GM21717 (cell line): ENCODE results near the gene BACH1.
"Not testable (repeated sequence)": the region's sequence is repeated elsewhere in the genome, so short reads cannot be mapped to it uniquely, and the experiment has no call there.

Experiments
- ATAC-seq: cut with Tn5 transposase; IDR thresholded peaks from one replicate; pipeline ENCODE4 v1.9.1; 2021; ENCODE audit warnings: mild to moderate bottlenecking, moderate library complexity; ENCODE audit not compliant: unreplicated experiment

BACH1 gene

DNA sequence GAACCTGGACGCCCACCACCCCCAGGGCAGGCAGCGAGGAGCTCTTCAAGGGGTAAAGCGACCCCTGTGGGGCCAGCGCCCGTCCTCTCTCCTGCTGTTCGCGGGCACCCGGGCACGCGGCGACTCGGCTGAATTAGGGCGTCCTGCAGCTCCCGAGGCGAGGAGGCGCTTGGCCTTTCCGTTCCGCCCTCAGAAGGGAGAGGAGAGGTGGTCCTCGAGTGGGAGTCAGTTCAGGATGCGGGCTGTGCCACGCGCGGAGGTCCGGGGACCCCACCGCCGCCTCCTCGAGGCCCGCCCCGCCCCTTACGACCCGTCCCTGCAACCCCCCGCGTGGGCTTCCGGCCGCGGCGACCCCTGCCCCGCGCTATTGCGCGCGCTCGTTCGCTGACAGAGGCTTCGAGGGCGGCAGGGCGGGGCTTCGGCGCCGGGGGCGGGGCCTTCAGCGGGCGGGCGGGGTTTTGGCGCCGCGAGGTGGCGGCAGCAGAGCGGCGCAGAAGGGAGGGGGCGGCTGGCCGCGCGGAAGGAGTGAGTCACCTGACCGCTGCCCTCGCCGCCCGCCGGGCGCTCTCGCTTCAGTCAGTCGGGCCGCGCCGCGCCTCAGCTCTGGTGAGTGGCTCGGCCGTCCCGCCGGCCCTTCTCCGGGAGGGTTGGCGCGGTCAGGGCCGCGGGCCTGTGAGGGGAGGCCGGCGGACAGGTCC, at the start of gene BACH1:
Gene BACH1 (plus strand): TSS at position 575 of the 698 bp plus-strand sequence. CDS start 22,359 bp downstream, outside the sequence.
- ATAC-seq, result peak; percentile 52

DNA sequence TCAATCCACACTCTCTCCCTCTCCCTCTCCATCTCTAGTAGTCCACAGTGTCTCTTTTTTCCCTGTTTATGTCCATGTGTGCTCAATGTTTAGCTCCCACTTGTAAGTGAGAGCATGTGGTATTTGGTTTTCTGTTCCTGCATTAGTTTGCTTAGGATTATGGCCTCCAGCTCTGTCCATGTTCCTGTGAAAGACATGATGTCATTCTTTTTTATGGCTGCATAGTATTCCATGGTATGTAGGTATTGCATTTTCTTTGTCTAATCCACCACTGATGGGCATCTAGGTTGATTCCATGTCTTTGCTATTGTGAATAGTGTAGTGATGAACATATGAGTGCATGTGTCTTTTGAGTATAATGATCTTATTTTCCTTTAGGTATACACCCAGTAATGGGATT, 49.4 kb upstream of the BACH1 start:
- not testable (repeated sequence) for ATAC-seq

DNA sequence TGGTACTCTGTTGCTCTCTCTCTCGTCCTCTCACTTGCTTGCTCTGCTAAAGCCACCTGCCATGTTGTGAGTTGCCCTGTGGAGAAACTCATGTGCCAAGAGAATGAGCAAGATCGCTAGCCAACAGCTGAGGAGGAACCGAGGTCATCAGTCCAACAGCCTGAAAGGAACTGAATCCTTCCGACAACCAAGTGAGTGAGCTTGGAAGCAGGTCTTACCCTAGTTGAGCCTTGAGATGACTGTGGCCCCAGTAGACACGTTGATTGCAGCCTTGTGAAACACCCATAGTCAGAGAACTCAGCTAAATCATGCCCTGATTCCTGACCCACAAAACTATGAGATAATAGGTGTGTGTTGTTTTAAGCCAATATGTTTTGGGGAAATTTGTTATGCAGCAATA, 48.1 kb upstream of the BACH1 start:
- ATAC-seq, result no peak

DNA sequence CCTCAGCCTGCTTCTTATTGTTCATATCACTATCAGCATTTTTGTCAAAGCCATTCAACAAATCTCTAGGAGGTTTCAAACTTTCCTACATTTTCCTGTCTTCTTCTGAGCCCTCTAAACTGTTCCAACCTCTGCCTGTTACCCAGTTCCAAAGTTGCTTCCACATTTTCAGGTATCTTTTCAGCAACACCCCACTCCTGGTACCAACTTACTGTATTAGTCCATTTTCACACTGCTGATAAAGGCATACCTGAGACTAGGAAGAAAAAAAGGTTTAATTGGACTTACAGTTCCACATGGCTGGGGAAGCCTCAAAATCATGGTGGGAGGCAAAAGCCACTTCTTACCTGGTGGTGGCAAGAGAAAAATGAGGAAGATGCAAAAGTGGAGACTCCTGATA, 44.9 kb upstream of the BACH1 start:
- not testable (repeated sequence) for ATAC-seq

DNA sequence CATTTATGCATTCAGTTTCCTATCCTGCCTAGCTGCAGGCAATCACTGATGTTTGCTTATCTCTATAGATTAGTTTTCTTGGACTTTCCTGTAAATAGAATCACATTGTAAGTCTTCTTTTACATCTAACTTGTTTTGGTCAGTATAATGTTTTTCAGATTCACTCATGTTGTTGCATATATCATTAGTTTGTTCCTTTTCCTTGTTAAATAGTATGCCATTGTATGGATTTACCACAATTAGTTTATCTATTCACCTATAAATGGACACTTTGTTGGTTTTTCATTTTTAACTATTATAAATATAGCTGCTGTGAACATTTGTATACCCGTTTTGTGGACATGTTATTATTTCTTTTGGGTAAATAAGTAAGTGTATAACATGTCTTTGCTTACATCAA, 44.2 kb upstream of the BACH1 start:
- ATAC-seq, result no peak

DNA sequence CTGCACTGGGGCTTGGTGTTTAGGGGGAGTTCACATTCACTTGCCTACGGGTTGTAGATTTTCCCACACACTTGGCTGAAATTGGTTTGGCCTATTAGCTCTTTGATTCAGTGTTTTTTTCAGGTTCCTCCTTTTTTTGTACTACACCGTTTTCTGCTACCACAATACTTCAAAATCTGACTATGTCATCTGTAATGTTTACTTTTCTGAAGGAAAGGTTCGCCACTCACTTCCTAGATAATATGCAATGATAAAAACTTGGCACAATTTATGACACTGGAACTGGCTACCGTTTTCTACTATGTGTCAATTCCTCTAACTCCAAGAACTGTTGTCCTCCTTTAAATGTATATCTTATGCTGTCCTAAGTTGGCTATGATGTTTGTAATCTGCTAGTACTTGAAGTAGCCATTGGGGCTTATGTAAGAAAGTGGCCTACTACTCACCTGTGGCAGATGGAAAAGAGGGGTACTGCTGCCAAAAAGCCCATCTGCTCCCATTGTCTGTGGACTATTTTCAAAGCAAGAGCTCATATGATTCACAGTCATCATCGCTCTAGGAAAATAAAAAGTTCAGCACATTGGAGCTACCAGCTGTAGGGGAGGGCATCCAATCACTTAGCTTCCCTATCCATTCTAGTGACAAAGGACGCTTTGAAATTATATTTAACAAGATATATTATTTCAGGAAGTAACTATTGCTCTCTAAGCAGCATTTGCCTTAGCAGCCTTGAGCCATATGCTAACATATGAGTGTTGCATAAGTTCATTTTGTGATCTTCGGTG, 42.4 kb upstream of the BACH1 start:
- ATAC-seq, result no peak

DNA sequence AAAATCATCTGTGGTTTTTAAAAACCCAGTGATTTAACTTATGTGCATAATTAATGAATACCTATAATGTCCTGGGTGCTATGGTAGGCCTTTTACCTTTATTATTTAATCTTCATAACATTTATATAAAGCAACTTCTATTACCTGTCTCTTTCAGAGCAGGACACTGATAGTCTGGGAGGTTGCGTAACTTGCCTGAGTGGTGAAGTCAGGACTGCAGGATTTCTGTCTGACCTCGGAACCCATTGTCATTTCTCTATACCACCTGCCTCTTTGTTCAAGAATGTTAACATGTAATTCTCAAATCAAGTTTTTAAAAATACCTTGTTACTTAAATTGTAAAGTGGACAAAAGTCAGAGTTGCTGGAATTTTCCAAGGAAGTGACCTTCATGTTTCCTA, 41.0 kb upstream of the BACH1 start:
- ATAC-seq, result no peak

DNA sequence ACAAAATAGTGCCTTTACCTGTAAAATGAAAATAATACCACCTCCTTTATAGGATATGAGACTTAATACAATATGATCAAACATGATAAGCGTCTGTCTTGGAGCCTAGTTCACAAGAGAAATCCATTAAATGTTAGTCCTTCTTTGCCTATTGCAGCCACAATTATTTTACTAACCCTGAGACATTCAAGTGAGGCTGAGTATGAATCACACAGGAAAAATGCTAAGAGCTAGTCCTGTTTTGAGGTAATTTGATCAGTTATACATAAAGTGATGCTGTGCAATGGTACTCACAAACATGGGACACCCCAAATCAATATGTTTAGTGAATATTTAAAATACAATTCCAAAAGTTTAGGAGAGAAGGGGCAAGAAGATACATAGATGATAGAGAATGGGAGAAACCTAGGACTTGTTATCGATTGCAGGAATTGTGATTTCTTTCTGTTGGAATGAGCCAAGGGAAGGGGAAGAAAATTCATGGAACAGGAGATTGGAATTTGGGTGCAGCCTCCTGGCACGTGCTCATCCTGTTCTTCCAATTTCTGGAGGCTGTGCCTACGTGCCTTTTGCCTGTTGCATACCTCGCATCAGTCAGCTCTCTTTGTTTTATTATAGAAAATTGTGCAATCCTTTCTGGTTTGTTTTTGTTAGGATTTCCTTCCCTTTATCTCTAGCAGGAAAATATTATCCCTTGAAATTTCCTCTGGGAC, 39.9 kb upstream of the BACH1 start:
- ATAC-seq, result no peak

DNA sequence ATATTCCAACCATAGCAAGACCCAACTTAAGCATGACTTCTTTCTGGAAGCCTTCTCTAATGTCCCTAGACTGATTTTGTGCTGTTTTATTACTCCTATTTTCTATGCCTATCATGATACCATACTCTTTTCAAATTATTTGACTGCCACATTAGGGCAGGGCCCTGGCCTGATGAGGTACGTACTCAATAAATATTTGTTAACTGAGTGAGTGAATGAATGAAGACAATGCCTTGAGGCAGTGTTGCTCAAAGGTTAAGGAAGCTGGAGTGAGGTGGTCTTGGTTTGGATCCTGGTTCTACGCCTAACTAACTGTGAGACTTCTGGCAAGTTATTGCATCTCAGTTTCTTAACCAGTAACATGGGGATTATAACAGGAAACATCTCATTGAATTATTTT, 38.3 kb upstream of the BACH1 start:
- no peak for ATAC-seq

DNA sequence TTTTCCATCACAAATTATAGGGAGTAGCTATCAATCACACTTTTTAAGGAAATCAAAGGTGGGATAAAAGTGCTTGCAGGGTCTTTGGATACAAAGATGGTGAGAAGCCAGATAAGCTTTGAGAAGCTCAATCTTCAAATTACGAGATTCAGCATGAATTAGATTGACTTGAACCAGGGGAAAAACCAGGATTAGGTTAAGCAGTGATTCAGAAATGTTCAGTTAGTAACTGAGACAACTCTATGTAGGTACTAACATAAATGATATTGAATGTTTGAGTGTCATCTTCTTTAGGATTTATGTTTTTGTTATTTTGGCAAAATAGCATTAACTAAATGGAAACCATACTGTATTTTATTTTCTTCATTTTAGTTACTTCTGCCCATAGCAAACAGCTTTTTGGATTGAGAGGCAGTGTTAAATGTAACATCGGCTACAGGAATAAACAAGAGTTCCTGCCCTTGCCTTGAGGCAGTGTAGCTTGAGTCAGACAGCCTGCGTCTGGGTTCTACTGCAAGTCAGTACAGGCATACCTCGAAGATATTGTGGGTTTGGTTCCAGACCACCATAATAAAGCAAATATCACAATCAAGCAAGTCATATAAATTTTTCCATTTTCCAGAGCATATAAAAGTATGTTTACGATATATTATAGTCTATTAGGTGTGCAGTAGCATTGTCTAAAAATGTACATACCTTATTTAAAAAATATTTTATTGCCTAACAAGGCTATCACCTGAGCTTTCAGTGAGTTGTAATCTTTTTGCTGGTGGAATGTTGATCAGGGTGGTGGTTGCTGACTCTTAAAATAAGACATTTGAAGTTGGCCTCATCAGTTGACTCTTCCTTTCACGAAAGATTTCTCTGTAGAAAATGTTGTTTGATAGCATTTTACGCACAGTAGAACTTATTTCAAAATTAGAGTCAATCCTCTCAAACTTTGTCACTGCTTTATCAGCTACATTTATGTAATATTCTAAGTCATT, 36.9 kb upstream of the BACH1 start:
- no peak for ATAC-seq

DNA sequence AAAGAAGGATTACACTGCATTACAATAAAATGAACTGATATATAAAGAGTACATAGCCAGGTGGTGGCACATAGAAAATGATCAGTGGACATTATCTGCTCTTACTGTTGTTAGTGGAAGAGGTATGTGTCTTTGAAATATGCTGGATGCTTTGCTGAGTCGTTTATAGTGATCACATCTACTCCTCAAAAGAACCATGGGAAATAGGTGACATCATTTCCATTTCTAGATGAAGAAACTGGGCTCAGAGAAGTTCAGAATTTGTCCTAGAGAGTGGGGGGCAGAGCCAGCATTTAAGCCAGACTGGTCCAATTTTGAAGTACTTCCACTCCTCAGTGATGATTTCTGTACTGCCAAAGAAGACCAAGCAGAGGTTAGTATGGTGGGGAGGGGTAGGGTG, 34.0 kb upstream of the BACH1 start:
- no peak for ATAC-seq

DNA sequence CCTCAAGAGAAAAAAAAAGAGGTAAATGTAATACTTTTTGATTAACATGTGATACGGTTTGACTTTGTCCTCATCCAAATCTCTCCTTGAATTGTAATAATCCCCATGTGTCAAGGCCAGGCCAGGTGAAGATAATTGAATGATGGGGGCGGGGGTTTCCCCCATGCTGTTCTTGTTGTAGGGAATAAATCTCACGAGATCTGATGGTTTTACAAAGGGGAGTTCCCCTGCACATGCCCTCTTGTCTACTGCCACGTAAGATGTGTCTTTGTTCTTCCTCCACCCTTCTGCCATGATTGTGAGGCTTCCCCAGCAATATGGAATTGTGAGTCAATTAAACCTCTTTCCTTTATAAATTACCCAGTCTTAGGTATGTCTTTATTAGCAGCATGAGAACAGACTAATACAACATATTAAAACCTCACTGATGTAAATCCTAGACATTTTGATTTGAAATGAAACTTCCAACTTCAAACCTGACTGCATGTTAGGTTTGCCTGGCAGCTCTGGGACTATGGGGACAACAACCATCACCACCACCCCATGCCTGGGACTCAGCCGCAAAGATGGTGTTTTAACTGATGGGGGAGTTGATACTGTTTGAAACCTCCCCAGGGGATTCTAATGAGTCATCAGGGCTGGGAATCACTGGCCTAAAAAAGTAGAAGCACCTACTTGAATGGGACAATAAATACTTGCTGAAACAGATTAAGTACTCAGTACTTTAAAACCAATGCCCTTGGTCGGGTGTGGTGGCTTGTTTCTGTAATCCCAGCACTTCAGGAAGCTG, 32.8 kb upstream of the BACH1 start:
- no peak for ATAC-seq

DNA sequence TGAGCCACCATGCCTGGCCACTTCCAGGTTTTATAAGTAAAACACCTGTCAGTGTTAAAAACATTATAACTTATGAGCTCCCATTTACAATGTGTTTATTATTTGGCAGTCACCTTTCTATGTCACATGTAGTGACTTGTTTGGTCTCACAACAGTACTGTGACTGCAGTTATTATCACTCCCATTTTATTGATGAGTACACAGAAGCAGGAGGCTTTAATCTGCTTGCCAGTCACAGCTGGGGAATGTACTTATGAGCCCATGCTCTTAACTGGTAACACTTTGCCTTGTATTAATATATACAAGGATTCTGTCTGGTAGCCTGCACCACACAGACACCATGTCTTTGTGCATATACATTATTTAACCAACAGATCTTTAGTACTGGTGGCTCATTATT, 31.1 kb upstream of the BACH1 start:
- ATAC-seq, result no peak

DNA sequence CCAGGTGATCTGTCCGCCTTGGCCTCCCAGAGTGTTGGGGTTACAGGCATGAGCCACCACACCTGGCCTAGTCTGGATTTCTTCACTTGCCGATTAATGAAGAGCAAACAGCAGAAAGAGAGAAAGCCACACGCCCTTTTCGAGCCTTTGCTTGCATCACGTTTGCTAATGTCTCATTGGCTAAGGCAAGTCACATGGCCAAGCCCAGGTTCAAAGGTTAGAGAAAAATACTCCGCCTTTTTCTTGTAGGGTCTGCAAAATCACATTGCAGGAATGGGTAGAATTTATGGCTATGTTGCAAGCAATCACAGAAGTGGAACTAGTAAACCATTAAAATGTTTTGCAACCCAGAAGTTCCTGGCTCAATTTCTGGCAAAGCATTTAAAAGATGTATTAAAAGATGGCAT, 26.8 kb upstream of the BACH1 start:
- no peak for ATAC-seq

DNA sequence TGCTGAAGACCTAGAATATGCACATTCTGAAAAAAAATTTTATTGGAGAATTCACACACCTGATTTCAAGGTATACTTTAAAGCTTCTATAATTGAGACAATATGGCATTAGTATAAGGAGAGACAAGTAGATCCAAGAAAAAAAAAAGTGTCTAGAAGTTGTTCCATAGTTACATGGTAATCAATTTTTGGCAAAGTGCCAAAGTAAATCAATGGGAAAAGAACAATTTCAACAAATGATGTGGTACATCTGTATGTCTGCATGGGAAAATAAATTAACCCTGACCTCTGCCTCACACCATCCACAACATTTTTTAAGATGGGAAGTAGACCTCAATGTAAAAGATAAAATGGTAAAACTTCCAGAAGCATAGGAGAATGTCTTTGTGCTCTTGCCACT, 21.3 kb upstream of the BACH1 start:
- ATAC-seq, result no peak

DNA sequence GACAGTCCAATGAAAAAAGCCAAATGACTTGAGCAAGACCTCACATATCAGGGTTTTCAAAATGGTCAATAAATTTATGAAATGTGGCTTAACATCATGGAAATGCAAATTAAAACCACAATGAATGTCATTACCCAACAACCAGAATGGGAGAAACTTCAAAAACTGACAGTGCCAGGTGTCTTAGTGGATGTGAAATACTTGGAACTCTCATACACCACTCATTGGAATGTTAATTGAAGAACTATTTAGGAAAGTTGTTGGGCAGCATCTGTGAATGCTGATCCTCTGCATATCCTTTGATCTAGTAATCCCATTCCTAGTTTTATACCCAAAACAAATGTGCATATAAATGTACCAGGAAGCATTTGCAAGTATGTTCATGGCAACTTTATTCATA, 19.2 kb upstream of the BACH1 start:
- ATAC-seq, result no peak

DNA sequence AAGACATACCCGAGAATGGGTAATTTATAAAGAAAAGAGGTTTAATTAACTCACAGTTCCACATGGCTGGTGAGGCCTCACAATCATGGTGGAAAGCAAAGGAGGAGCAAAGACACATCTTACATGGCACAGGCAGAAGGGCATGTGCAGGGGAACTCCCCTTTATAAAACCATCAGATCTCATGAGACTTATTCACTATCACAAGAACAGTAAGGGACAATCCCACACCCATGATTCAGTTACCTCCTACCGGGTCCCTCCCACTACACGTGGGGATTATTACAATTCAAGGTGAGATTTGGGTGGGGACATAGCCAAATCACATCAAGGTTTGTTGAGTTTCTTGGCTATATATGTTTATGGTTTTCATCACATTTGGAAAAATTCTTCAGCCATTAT, 16.9 kb upstream of the BACH1 start:
- not testable (repeated sequence) for ATAC-seq

DNA sequence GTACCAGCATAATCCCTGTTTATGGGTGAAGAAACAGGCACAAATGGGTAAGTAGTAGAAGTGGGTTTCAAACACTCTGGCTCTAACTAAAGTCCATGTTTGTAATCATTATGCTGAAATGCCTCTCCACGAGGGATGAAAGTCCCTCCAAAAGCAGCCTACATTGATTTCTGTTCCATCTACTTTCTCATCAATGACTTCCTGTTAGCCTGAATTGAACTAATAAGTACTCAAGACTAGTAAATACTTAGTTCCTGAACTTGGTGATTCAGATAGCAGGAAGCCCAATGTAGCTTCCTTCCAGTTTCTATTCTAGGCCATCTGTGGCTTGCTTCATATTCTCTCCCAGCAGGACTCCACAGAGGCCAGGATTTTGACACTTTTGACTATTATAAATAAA, 11.3 kb upstream of the BACH1 start:
- no peak for ATAC-seq

DNA sequence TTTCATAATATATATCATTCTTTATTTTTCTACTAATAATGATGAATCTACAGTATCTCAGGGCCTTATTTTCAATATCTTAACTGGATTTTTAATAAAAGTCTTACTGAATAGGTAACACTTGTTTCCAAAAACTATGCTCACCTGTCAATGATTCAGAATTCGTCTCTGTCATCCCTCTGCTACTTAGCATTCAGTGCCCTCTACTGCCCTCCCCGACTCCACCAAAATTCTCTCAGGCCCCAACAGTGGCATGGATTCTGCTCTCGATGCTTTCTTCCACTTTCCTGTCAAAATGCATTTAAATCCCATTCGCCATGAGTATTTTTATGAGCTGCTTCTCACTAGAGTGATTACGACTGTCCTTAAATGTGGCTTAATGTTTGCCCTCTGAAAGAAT, 10.5 kb upstream of the BACH1 start:
- no peak for ATAC-seq

DNA sequence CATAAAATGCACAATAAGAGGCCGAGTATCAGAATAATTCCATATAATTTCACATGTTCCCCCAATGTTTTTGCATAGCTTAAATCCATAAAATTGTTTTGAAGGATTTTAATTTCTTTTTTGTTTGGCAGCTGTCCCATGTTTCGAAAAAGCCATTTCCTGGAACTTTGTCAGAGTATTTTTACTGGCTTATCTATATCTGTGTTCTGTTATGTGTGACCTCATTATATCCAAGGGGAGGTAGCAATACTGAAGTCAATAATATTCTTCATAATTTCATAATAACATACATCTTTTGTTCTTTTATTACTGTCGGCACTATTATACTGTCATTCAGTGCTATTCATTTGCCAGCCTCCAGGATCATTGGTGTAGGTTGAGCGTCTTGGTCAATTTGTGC, 9.4 kb upstream of the BACH1 start:
- ATAC-seq, result no peak
